Gastrocnemius medialis (tissue), 4 donors: Measurements from ENCODE around the gene OSBP2.

Experiments used
- CTCF ChIP-seq, 5 experiments: fragments of 450-650 bp in 3 of 5; fragments of 200-600 bp in 2 of 5; sonication (generic) in 2 of 5; IDR thresholded peaks in 4 of 5; conservative IDR thresholded peaks in 1 of 5; 1 replicate in 4 of 5; 2 replicates in 1 of 5; pipeline ENCODE4 v1.5.1; 2016 to 2019; ENCODE audit warnings: antibody characterized with exemption in 5 of 5, mild to moderate bottlenecking in 3 of 5, moderate library complexity in 3 of 5
- POLR2A ChIP-seq, 2 donors: fragments of 450-650 bp; IDR thresholded peaks; one replicate each; pipeline ENCODE4 v1.6.1; 2017; ENCODE audit warnings: antibody characterized with exemption in 2 of 2, mild to moderate bottlenecking in 2 of 2, moderate library complexity in 2 of 2

DNA sequence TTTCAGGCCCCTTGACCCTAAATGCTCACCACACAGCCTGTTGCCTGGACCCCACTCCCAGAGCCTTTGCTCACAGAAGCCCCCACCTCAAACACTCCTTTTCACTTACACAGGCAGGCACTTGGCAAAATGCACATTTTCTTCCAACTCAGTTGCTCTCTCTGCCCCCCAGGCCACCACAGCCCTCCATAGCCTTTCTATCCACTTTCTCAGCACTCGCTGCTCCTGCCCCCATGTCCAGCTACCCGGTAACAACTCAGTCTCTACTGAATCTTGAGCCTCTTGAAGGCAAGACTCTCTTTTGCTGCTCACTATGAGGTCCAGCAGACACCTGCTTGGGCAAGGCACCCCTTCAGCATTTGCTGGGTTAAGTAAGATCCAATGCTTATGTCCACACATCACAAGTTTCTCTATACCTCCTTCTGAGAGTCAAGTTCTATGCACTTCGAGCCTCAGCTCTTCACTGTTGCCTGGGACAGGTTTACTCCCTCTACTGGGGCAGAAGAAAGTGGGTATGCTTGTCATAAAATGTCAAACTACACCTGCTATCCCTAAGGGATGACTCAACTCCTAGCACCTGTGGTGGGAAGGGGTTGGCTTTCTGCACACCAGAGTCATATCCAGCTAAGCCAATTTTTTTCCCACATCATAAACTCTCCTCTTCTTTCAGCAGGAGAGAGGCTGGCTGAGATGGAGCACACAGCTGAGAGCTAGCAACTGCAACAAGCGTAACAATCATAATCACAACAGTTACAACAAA is 237.0 kb downstream of the OSBP2 start:
- no peak for TF ChIP-seq CTCF (IDR thresholded peaks at IDR 0.05 in 4 of 5, conservative IDR thresholded peaks at IDR 0.05 in 1 of 5)
- no peak for TF ChIP-seq POLR2A (IDR thresholded peaks at IDR 0.05)
